Prostate gland (tissue), 2 donors: ENCODE data around the gene EPHA6.

Experiments
- POLR2AphosphoS5 ChIP-seq: sonication (generic); formaldehyde crosslinking; IDR thresholded peaks from one replicate; pipeline ENCODE4 v1.6.1; 2017; ENCODE audit warnings: antibody characterized with exemption
- TF ChIP-seq, protein P1 (sequence below), 4 experiments: fragments of 200-600 bp in 2 of 4; fragments of 450-650 bp in 2 of 4; sonication (generic) in 2 of 4; IDR thresholded peaks; 1 replicate in 3 of 4; 2 replicates in 1 of 4; pipeline ENCODE4 v1.5.1; 2016 to 2019; ENCODE audit warnings: antibody characterized with exemption in 4 of 4, mild to moderate bottlenecking in 2 of 4, moderate library complexity in 2 of 4

DNA sequence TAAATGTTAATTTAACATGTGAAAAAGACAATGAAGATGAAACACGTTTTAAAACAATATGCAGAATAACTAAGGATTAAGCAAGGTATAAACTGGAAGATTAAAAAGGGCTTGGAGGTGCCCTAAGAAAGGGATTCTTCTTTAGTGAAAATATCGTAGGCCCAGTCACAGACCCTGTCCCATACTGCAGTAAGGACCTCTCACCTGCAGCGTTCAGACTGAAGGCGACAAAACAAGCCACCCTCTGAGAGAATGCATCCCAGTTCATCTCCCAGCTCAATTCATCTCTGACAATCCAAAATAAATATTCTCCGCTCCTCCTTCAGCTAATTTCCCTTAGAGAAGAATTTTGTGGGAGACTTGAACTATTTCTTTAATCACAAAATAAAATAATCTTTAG lies 847.9 kb downstream of the EPHA6 start:
- TF ChIP-seq, protein P1, sequence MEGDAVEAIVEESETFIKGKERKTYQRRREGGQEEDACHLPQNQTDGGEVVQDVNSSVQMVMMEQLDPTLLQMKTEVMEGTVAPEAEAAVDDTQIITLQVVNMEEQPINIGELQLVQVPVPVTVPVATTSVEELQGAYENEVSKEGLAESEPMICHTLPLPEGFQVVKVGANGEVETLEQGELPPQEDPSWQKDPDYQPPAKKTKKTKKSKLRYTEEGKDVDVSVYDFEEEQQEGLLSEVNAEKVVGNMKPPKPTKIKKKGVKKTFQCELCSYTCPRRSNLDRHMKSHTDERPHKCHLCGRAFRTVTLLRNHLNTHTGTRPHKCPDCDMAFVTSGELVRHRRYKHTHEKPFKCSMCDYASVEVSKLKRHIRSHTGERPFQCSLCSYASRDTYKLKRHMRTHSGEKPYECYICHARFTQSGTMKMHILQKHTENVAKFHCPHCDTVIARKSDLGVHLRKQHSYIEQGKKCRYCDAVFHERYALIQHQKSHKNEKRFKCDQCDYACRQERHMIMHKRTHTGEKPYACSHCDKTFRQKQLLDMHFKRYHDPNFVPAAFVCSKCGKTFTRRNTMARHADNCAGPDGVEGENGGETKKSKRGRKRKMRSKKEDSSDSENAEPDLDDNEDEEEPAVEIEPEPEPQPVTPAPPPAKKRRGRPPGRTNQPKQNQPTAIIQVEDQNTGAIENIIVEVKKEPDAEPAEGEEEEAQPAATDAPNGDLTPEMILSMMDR (IDR thresholded peaks at IDR 0.05) = no peak
- no peak for TF ChIP-seq POLR2AphosphoS5
